Lower leg skin (tissue), 4 donors: ENCODE data around the gene RTL10. TPM values are rescaled to one million over a fixed set of nuclear protein-coding genes. Genes with fewer than 3 reads are reported as not detected.
"Not testable (repeated sequence)": the region's sequence is repeated elsewhere in the genome, so short reads cannot be mapped to it uniquely, and the experiment has no call there.

Experiments
- DNase-seq, 2 donors: peaks; one replicate each; pipeline ENCODE4 v3.0.0-alpha.2; 2019; ENCODE audit warnings: low spot score in 2 of 2
- H3K4me3 ChIP-seq: fragments of 200-600 bp; sonication (generic); 2 replicates; pipeline ENCODE4 v1.5.1; 2017; ENCODE audit warnings: mild to moderate bottlenecking, low read depth; ENCODE audit not compliant: poor library complexity, severe bottlenecking
- CTCF ChIP-seq, 3 donors: fragments of 450-650 bp; IDR thresholded peaks; one replicate each; pipeline ENCODE4 v1.5.1; 2016; ENCODE audit warnings: antibody characterized with exemption in 3 of 3, mild to moderate bottlenecking in 3 of 3, moderate library complexity in 2 of 3
- POLR2A ChIP-seq, 2 donors: fragments of 450-650 bp; IDR thresholded peaks; one replicate each; pipeline ENCODE4 v1.6.1; 2016 to 2017; ENCODE audit warnings: antibody characterized with exemption in 2 of 2, mild to moderate bottlenecking in 1 of 2, moderate library complexity in 1 of 2
- WGBS, 2 donors: methylation state at CpG; one replicate each; pipeline ENCODE4 v1.1.5; 2018; 5-methylcytosine and 5-hydroxymethylcytosine counted together
- intact Hi-C: fragments of 100-400 bp; cut with DNase I; formaldehyde crosslinking; loops from one replicate; pipeline ENCODE4 v1.15.0; 2023; ENCODE audit warnings: low total_unique reads
- total RNA-seq, 4 donors: library from RNA; depleted of rRNA; stranded (reverse); fragments of >200 nt; gene quantifications; one replicate each; pipeline ENCODE4 v1.1.0, GENCODE V29; 2016

RTL10 gene
- total RNA-seq, 4 donors from 2014 or later, result 24.5 to 28.0 (median 27.1) TPM

GRCh38 chr22:19886605-19887255, 32.1 kb upstream of the RTL10 start:
- 38 to 43% methylated on average over 11 to 12 of the region's 12 CpGs for WGBS, 2 donors
- no peak overlapping the region for H3K4me3 ChIP-seq
- no peak for DNase-seq
- no peak for TF ChIP-seq CTCF (IDR thresholded peaks at IDR 0.05)
- TF ChIP-seq POLR2A (IDR thresholded peaks at IDR 0.05), result no peak
- intact Hi-C loops, result no loop called here

- TF ChIP-seq CTCF (IDR thresholded peaks at IDR 0.05) (no peak), POLR2A (IDR thresholded peaks at IDR 0.05) (no peak)
- DNase-seq, result no peak
- WGBS, 2 donors, result 69 to 84% methylated on average over 15 of the region's 15 CpGs
- intact Hi-C loops, result no loop called here
- no peak overlapping the region for H3K4me3 ChIP-seq
Observed at GRCh38 chr22:19885841-19886592, 31.3 kb upstream of the RTL10 start.

GRCh38 chr22:19884954-19885751, 30.5 kb upstream of the RTL10 start:
- intact Hi-C loops, result no loop called here
- 77 to 88% methylated on average over 15 to 21 of the region's 26 CpGs for WGBS, 2 donors
- DNase-seq, result no peak
- TF ChIP-seq POLR2A (IDR thresholded peaks at IDR 0.05) (no peak), CTCF (IDR thresholded peaks at IDR 0.05) (no peak)
- no peak overlapping the region for H3K4me3 ChIP-seq

GRCh38 chr22:19884161-19884953, 29.7 kb upstream of the RTL10 start:
- no peak for TF ChIP-seq CTCF (IDR thresholded peaks at IDR 0.05)
- TF ChIP-seq POLR2A (IDR thresholded peaks at IDR 0.05), result no peak
- peak in 1 of 2 donors; percentile 85 for DNase-seq
- 83 to 86% methylated on average over 7 to 12 of the region's 15 CpGs for WGBS, 2 donors
- intact Hi-C loops, result no loop called here
- no peak overlapping the region for H3K4me3 ChIP-seq

- WGBS, 2 donors, result 96 to 98% methylated on average over 8 of the region's 8 CpGs
- intact Hi-C loops, DNase-seq, H3K4me3 ChIP-seq: not testable (repeated sequence)
Observed at GRCh38 chr22:19883446-19883845, 28.8 kb upstream of the RTL10 start.
